Measurements from ENCODE around the gene MED31.
"Not testable (repeated sequence)": the region's sequence is repeated elsewhere in the genome, so short reads cannot be mapped to it uniquely, and the experiment has no call there.

The MED31 gene

DNA sequence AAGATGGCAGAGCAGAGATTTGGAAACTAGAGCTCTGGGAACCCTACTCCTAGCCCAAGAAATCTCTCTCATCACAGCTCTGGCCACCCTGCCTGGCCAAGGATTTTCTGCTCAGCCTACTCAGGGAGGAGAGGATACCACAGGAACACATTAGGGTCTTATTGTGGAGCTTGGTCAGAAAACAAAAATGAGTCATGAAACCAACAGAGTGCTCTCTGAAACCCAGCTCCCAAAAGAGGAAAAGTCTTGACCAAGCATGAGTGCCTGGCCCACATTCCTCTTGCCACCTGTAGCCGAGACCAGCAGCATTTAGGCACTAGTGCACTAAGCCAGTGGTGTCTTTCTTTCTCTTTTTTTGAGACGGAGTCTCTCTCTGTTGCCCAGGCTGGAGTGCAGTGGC, 43.6 kb upstream of the MED31 start:
- no peak for TF ChIP-seq CTCF (conservative IDR thresholded peaks at IDR 0.05; ENCODE audit: low read length)
- DNase-seq (ENCODE audit: low read depth) = no peak
- H3K4me3 ChIP-seq (ENCODE audit: low read length) = no peak overlapping the region

DNA sequence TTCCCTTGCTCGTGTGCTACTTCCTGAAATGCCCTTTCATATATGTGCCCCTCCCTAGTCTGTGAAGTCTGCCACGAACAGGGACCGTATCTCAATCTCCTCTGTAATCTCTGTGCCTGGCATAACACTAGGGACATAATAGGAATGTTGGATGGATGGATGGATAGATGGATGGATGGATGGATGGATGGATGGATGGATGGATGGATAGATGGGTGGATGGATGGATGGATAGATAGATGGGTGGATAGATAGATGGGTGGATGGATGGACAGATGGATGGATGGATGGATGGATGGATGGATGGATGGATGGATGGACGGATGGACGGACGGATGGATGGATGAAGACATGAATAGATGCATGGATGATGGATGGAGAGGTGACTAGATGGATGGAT, 40.6 kb upstream of the MED31 start:
- not testable (repeated sequence) for DNase-seq (ENCODE audit: low read depth); H3K4me3 ChIP-seq (ENCODE audit: low read length)

DNA sequence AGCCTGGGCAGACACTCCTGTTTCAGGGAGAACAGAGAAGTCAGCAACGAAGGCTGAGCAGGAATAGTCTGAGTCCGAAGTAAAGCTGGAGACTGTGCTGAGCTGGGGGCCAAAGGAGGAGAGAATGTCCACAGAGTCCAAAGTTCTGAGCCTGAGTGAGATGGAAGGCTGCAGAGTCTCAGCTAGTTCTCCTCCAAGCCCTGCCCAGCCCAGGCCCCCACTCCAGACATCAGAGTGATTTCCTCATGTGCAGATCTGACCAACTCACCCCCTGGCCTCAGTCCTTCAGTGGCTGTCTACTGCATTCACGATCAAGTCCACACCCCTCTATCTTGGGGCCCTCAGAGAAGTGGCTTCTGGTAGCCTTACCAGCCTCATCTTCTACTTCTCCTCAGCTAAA, 40.1 kb upstream of the MED31 start:
- TF ChIP-seq CTCF (conservative IDR thresholded peaks at IDR 0.05; ENCODE audit: low read length) = no peak
- DNase-seq (ENCODE audit: low read depth) = no peak
- H3K4me3 ChIP-seq (ENCODE audit: low read length) = no peak overlapping the region

- no peak for TF ChIP-seq CTCF (conservative IDR thresholded peaks at IDR 0.05; ENCODE audit: low read length)
- no peak overlapping the region for H3K4me3 ChIP-seq (ENCODE audit: low read length)
- no peak for DNase-seq (ENCODE audit: low read depth)
Observed at GRCh38 chr17:6690641-6691040, 39.2 kb upstream of the MED31 start.

DNA sequence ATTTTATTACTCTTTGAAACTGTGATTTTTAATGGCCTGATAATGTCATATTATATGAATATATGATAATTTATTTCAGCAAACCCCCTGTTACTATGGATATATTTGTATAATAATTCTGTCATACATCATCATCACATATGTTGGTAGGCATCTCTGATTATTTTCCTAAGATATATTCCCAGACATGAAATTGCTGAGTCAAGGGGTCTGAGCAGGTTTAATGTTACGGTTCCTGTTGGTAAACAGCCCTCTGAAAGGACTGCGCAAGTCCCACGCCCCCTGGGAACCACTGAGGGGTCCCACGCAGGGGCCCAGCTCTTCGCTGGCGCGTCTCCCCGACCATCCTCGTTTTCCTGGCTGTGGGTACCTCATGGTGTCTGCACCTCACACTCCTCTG, 37.5 kb upstream of the MED31 start:
- no peak for TF ChIP-seq CTCF (conservative IDR thresholded peaks at IDR 0.05; ENCODE audit: low read length)
- DNase-seq (ENCODE audit: low read depth) = no peak
- no peak overlapping the region for H3K4me3 ChIP-seq (ENCODE audit: low read length)

DNA sequence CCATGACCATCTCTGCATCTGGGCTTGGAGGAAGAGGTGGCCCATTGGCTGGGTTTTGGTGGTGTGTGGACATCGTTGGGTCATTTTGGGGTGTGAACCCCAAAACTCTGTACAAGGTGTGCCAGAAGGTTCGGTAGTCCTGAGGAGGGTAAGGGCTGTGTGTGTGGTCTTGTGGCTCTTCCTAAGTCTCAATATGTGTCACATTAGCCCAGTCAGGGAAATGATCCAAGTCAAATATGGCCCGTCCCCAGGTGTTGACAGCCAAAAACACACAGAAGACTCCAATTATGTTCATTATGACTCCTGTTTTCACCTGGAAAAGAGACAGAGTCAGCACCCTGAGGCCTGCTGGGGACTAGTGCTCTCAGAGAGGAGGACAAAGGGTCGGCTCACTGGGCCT, 34.6 kb upstream of the MED31 start:
- TF ChIP-seq CTCF (conservative IDR thresholded peaks at IDR 0.05; ENCODE audit: low read length) = no peak
- no peak for DNase-seq (ENCODE audit: low read depth)
- no peak overlapping the region for H3K4me3 ChIP-seq (ENCODE audit: low read length)

DNA sequence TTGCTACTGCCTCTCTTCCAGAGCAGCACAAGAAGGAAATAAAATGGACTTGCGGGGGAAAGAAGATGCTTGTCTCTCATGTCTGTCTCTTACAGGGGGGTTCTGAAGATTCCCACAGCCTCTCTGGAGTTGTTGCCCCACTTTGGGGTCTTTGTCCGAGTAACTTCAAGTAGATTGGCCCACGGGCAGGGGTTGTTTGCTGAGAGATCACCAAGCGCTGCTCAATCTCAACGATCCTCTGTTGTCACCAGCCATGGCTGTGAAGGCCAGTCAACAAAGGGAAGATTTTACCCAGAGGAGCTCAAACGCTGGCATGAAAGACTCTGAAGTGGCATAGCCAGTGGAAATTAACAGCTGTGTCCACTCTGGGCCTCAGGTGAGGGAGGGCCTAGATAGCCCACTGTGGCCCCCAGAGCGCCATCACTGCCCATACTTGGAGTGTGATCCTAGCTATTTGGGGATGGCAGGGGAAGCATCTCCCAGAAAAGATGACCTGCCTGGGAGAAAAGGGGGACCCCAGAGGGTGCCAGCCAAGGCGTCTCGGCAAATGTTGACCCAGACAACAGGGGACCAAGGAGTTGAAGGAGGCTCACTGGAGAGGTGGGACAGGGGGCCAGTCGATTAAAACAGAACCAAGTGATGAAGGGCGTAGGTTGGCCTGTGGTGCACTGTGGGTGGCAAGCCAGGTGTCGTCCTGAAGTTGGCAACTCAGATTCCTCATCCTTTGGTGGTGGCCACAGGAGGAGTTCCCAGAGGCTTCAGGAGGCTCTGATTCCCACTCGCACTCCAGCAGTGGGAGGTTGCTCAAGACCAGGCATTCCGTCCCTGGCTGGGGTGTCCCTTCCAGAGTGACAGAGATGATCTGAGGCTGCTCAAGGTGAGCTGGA, 33.7 kb upstream of the MED31 start:
- TF ChIP-seq CTCF (conservative IDR thresholded peaks at IDR 0.05; ENCODE audit: low read length) = no peak
- no peak overlapping the region for H3K4me3 ChIP-seq (ENCODE audit: low read length)
- DNase-seq (ENCODE audit: low read depth) = no peak

All from AG10803 (cell line).